HG02763 (cell line): ENCODE data around the gene FAM131C.

Experiments used
- ATAC-seq: cut with Tn5 transposase; IDR thresholded peaks from one replicate; pipeline ENCODE4 v1.9.1; 2021; ENCODE audit warnings: mild to moderate bottlenecking, moderate library complexity; ENCODE audit not compliant: unreplicated experiment

Gene FAM131C

DNA sequence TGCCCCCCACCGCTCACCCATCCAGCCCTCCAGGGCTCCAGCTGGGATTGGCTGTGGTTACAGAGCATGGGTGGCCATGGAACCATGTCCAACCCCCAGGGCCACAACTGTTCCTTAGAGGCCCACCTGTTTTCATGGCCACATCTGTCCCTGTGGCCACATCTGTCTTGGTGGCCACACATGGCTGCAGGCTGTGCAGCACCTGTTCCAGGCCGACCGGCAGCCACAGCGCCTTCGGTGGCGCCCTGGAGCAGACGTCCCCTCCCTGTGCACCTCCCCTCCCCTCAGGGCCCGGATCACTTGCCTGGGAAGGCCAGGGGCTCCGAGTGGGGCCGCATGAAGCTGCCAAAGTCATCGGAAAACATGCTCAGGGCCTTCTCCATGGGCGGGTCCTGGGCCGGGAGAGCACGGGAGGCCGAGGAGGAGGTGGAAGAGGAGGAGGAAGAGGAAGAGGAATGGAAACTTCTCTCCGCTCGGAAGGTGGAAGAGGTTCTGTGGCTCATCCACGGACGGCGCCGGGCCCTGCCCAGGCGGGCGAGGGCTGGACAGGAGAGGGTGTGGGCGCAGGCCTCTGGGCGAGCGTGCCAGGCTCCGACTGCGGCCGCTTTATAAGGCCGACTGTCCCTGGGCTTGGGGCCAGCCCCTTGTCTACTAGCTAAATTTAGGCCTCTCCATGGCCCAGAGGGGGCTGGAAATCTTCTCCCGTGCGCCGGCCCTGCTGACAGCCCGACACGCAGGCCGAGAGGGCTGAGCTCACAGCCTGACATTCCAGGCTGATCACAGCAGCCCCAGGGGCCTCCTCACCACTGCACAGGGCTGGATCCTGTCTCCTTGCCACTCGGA lies 55.8 kb downstream of the FAM131C start, which contains the start of gene HSPB7:
Gene HSPB7 (minus strand): TSS at position 583 of the 843 bp plus-strand sequence. CDS start 80 bp downstream, at position 503.
- ATAC-seq = no peak

DNA sequence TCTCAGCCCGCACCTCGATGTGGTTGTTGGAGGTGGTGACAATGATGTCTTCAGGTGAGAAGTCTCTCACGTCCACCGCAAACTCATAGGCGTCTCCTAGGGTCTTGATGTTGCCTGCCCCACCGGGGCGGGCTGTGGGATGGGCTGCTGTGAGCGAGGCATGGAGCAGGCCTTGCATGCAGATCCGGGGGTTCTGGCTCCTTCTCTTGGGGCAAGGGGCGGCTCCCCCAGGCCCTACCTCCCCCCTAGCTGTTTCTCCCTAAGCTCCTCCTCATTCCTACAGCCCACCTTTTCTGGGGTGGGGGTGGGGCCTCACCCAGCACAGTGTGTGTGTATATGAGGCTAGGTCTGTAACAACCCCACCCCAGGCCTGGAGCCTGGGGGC lies 56.4 kb downstream of the FAM131C start:
- no peak for ATAC-seq

DNA sequence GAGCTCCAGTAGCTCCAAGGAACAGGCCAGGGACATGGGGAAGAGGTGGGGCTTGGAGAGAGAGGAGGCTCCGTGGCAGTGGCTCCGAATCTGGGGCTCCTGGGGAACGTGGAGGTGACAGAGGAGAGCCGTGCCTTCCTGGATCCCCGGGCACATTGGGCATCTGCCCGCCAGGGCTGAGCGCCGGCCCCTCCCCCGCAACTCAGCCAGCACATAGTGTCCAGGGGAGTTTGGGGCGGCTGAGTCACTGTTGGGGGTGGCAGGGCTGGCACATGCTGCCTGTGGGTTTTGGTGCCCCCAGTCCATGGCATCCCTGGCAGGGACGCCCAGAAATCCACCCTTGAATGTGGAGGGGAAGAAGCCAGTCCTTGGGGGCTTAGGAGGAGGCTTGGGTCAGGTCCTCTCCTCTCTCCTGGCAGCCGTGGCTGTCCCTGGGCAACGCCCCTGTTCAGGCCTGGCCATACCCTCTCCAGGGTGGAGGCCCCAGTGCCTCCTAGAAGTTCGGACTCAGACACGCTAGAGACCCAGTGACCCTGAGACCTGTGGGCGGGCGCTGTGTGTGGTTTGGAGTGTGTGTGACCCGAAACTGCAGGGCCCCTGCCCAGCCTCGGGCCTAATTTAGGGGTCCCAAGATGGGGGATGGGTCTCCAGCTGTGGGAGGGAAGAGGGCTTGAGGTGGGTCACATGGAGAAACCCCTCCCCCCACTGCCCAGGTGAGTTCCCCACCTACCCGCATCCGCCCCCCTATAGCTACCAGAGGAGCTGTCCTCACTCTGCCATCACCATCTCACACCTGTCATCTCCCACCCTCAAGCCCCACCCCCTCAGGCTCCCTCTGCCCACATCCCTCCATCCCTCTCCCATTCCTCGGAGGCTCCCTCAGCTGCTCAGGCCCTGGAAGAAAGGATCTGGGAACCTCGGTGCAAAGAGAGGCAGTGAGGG lies 57.2 kb downstream of the FAM131C start:
- no peak for ATAC-seq

DNA sequence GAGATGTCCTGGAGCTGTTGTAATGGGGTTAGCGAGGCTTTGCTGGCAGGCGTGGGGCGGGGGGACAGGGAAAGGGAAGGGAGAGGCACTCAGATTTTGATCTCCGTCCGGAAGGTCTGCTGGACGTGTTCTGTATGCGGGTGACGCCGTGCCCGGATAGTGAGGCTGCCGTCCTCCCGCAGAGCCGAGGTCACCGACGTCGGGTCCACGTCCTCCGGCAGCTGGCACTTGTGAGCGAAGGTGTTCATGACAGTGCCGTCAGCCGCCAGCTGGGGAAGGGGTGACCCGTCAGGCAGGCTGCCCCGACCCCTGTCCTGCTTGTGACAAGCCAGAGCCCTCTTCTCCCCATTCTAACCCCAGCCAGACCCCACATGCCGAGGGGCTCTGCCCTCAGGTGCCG lies 58.0 kb downstream of the FAM131C start:
- no peak for ATAC-seq

DNA sequence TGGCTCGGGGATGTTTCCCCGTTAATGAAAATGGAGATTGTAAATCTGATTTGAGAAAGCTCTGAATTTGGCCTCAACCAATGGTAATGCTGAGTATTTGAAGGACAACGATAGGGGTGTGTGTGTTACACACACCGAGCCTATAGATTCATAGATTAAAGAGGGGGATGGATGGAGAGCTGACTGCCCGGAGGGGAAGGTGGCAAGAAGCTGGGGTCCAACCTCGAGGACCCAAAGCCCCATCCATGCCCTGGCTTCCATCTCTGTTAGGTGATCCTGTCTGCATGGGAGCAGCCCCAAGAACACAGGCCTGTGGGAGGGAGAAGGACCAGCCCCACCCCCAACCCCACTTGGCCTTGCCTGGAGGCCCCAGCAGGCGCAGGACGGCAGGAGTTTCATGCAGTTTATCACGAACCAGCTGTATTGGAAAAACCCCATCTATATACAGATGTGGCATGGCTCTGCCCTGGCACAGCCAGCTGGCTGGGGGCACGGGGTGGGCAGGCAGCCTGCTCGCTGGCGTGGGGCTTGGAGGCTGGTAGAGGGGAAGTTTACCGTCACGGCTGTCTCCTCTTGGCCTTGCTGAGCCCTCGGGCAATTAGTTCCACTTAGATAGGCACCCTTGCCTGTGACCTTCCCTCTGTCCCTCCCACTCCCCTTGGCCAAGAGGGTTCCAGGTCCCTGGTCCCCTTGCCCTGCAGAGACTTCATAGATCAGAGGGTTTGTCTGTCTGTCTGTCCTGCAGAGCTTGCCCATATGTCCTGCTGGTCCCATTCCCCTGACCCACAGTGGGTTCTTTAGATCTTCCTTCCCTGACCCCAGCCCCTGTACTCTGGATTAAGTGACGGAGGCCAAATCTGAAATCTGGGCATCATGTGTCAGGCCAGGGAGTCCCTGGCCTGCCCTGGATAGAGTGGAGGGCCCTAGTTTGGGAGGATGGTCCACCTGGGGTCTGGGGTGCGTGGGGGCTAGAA lies 58.7 kb downstream of the FAM131C start:
- ATAC-seq = no peak

DNA sequence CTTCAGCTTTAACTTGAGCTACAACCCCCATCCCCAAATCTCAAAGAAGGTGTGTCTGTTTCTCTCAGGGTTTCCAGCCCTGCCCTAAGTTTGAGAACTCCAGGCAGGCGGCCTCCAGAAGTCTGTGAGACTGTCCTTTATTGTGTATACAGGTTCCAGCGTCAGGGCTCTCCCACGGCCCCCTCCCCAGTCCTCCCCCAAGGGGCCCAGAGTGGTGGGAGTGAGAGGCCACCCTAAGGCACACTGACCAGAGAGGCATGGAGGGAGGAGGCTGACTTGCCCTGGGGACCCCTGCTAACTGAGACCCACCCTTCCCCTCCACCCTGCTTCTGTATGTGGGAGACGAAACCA lies 59.6 kb downstream of the FAM131C start:
- ATAC-seq = no peak

DNA sequence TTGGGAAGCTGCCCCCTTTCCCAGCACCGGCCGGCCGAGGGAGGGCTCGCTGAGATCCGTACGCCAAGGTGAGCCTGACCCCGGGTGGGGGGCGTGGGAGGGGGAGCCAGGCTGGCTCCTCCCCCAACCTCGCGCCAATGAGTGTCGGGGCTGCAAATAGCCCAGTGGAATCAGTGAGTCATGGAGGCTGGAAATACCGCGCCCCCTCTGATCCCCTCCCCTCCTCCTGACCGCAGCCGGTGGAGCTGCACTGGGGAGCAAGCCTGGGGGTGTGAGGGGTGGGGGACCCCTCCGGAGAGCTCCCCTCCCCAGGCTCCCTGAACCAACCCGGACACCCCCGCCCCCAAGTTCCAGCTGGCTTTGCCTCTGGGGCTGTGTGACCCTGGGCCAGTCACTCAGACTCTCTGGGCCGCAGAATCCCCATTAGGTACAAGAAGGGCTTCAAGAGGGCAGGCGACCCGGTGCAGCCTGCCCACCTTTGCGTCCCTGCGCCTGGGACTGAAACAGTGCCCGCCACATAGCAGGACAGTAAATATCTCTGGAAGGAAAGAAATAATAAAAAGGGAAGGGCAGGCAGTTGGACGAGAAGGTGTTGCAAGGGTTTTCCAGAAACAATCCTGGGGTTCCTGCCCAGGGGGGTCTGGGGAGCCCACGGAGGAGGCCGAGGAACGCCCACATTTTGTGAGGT lies 60.1 kb downstream of the FAM131C start:
- no peak for ATAC-seq

DNA sequence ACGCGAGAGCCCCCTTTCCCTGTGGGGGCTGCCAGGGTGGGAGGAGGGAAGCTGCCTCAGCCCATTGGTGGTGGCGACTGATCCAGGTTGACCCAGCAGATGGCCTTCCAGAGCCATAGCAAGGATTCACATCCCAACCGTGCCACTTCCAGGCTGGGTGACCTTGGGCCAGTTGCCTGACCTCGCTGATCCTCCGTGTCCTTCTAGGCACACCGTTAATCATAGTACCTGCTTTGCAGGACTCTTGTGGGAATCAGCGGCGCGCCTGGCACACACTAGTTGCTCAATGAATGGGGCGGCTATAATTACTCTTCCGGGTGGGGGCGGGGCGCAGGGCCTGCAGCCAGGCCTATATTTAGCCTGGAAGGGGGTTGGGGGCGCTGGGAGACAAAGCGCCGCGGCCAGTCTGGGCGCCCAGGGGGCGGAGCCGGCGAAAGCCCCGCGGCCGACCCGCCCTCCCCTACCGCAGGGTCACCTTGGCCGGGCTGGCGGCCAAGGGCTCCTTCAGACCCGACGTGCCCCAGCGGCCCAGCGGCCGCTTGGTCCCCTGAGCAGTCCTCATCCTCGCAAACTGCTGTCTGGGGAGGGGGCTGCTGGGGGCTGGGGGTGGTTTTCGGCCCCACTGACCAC lies 60.7 kb downstream of the FAM131C start:
- ATAC-seq = no peak

DNA sequence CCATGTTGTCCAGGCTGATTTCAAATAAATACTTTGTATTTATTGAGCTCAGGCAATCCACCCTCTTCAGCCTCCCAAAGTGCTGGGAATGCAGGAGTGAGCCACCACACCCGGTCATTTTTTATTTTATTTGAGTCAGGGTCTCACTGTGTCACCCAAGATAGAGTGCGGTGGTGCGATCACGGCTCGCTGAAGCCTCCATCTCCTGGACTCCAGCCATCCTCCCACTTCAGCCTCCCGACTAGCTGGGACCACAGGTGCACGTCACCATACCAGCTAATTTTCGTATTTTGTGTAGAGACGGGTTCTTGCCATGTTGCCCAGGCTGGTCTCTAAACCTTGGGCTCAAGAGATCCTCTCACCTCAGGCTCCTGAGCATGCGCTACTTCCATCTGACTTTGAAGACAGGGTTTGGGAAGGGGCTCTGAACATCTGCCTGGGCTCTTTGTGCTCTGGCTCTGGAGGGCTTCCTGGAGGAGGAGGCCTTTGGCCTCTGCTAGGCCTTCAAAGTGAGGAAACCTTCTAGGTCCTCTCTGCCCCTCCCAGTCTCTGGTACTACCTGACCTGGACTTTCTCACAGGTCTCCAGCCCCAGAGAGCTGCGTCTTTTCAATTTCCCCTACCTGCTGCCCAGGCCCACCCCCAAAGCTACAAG lies 61.4 kb downstream of the FAM131C start:
- no peak for ATAC-seq

DNA sequence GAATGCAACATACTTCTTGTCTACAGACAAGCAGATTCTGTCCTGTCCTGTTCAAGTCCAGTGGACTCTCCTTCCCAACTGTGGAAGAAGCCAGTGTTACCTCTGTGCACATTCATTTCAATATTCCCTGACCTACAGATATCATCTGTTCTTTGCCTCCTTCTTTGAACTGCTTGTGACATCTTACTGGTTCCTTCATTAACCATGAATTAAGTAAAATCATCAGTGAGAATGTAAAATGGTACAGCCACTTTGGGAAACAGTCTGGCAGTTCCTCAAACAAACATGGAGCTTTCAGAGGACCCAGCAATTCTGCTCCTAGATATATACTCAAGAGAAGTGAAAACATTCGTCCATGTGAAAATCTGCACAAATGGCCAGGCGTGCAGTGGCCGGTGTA lies 62.6 kb downstream of the FAM131C start:
- ATAC-seq = no peak

DNA sequence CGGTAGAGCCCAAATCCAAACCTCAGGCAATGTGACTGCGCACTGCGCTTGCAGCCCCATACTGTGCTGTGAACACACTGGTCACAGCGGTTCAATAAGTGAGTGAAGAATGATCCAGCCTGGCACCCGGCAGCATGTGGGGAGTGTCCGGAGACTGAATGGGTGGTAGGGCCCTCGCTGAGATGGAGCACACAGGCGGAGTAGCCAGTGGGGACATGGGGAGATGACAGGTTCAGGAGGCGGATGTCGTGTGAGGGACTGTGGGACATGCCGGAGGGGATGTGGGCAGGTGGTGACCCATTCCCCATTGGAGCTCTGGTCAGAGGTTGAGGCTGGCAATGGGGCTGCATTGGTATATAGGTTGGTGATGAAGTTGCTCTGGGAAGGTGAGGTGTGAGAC lies 63.8 kb downstream of the FAM131C start:
- no peak for ATAC-seq

DNA sequence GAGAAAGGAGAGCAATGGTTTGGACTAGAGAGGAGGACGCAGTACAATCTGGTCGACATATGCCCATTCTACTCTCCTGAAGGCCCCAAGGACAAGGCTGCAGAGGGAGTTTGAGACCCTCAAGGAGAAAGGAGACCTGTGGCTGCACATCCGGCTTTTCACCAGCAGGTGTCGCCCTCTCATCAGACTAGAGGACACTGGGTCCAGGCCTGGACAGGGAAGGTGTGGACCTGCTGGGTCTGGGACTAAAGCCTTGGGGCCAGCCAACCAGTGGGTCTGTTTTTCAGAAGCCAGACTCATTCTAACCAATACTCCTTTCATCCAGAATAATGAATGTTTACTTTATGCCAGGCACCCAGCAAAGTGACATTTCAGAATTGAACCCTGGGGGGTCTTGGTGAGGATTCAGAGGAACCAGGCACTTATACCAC lies 64.4 kb downstream of the FAM131C start:
- no peak for ATAC-seq
